MG63 (cell line): ENCODE data around the gene PLXND1. TPM values are rescaled to one million over a fixed set of nuclear protein-coding genes. Genes with fewer than 3 reads are reported as not detected.

Source experiments
- DNase-seq: peaks from one replicate; pipeline ENCODE4 v3.0.0-alpha.2; 2020
- H3K27me3 ChIP-seq: fragments of 250-450 bp; sonication (Bioruptor Pico); 2 replicates; pipeline ENCODE4 v1.5.1; 2020; ENCODE audit warnings: mild to moderate bottlenecking, moderate library complexity
- H3K36me3 ChIP-seq: fragments of 250-450 bp; sonication (Bioruptor Pico); 2 replicates; pipeline ENCODE4 v1.5.1; 2020; ENCODE audit warnings: mild to moderate bottlenecking, moderate library complexity
- H3K4me3 ChIP-seq: fragments of 250-450 bp; sonication (Bioruptor Pico); 2 replicates; pipeline ENCODE4 v1.5.1; 2020; ENCODE audit warnings: mild to moderate bottlenecking, moderate library complexity
- H3K9me3 ChIP-seq: fragments of 250-450 bp; sonication (Bioruptor Pico); 2 replicates; pipeline ENCODE4 v1.5.1; 2020; ENCODE audit warnings: mild to moderate bottlenecking, moderate library complexity
- total RNA-seq: library from RNA; depleted of rRNA; stranded (reverse); fragments of >200 nt; shearing (Covaris generic); gene quantifications from 2 replicates; pipeline ENCODE4 v1.2.3, GENCODE V29; 2014; ENCODE audit warnings: low replicate concordance

PLXND1 gene
- total RNA-seq, 1 experiment from 2014 or later, result 21.9 TPM

- no peaks in the 10 kb centered on the region for H3K27me3 ChIP-seq
- H3K36me3 ChIP-seq, result no peaks in the 10 kb centered on the region
- no peak for DNase-seq
- H3K4me3 ChIP-seq, result no peak overlapping the region
- no peaks in the 10 kb centered on the region for H3K9me3 ChIP-seq
These were observed 62.5 kb downstream of the PLXND1 start for GRCh38 chr3:129543999-129544398.

GRCh38 chr3:129543156-129543790 is 63.2 kb downstream of the PLXND1 start, which contains the start of gene H1-8:
Gene H1-8 (plus strand): TSS chr3:129543175. CDS start chr3:129543219, 44 bp downstream.
- H3K9me3 ChIP-seq, result no peaks in the 10 kb centered on the region
- no peak within 1 kb of the TSS for H3K4me3 ChIP-seq
- H3K36me3 ChIP-seq, result no peaks in the 10 kb centered on the region
- H3K27me3 ChIP-seq, result no peaks in the 10 kb centered on the region
- DNase-seq, result no peak

- H3K27me3 ChIP-seq, result no peaks in the 10 kb centered on the region
- no peak overlapping the region for H3K4me3 ChIP-seq
- no peaks in the 10 kb centered on the region for H3K36me3 ChIP-seq
- no peaks in the 10 kb centered on the region for H3K9me3 ChIP-seq
- DNase-seq, result no peak
These were observed 63.7 kb downstream of the PLXND1 start for GRCh38 chr3:129542747-129543146.

DNA sequence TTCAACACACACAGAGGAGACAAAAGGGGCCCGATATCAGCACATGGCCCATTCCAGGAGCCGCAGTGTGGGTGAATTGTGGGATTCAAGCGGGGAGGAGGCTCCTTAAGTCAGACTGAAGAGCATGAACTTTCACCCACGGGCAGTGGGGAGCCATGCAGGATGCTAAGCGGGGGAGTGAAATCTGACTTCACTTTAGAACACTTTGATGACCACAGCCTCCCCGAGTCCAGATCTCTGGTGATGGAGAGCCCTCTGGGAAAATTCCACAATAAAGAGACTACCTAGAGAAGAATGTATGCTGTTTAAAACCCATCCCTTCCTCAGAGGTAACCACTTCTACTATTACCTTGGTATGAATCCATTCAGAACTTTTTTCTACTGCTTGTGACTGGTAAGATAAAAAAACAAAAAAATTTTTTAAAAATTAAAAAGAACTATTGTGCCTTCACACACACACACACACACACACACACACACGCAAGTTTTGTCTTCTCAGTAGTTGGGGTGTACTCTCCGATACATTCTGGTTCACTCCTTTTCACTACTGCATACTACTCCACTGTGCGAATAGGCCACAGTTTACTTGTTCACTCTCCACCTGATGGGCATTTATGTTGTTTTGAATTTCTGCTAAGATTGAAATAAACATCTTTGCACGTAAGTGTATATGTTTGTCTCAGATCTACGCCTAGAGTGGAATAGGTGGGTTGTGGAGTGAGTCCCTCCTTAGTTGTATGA is 65.5 kb downstream of the PLXND1 start:
- Histone ChIP-seq H3K9me3 (no peaks in the 10 kb centered on the region), H3K4me3 (no peak overlapping the region), H3K27me3 (no peaks in the 10 kb centered on the region), H3K36me3 (no peaks in the 10 kb centered on the region)
- no peak for DNase-seq

- H3K9me3 ChIP-seq, result no peaks in the 10 kb centered on the region
- H3K36me3 ChIP-seq, result no peaks in the 10 kb centered on the region
- no peaks in the 10 kb centered on the region for H3K27me3 ChIP-seq
- H3K4me3 ChIP-seq, result no peak overlapping the region
- no peak for DNase-seq
These were observed 67.3 kb downstream of the PLXND1 start for GRCh38 chr3:129539206-129539605.

GRCh38 chr3:129536804-129537203 is 69.7 kb downstream of the PLXND1 start:
- Histone ChIP-seq H3K4me3 (no peak overlapping the region), H3K27me3 (no peaks in the 10 kb centered on the region), H3K9me3 (no peaks in the 10 kb centered on the region), H3K36me3 (no peaks in the 10 kb centered on the region)
- DNase-seq, result no peak

- no peak for DNase-seq
- no peaks in the 10 kb centered on the region for H3K27me3 ChIP-seq
- H3K9me3 ChIP-seq, result no peaks in the 10 kb centered on the region
- H3K4me3 ChIP-seq, result no peak overlapping the region
- no peaks in the 10 kb centered on the region for H3K36me3 ChIP-seq
These were observed 70.2 kb downstream of the PLXND1 start for GRCh38 chr3:129536374-129536667.

GRCh38 chr3:129535075-129535474 is 71.4 kb downstream of the PLXND1 start:
- no peaks in the 10 kb centered on the region for H3K36me3 ChIP-seq
- H3K4me3 ChIP-seq, result no peak overlapping the region
- no peaks in the 10 kb centered on the region for H3K9me3 ChIP-seq
- no peaks in the 10 kb centered on the region for H3K27me3 ChIP-seq
- DNase-seq, result no peak

DNA sequence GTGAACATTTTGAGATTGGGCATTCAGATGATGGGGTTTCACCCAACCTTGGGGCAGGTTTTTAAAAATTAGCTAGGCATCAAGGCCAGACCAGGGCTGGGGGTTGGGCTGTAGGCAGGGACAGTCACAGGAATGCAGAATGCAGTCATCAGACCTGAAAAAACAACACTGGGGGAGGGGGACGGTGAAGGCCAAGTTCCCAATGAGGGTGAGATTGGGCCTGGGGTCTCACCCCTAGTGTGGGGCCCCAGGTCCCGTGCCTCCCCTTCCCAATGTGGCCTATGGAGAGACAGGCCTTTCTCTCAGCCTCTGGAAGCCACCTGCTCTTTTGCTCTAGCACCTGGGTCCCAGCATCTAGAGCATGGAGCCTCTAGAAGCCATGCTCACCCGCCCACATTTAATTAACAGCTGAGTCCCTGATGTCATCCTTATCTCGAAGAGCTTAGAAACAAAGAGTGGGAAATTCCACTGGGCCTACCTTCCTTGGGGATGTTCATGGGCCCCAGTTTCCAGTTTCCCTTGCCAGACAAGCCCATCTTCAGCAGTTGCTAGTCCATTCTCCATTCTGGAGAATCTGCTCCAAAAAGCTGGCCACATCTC is 71.9 kb downstream of the PLXND1 start:
- Histone ChIP-seq H3K4me3 (no peak overlapping the region), H3K27me3 (no peaks in the 10 kb centered on the region), H3K9me3 (no peaks in the 10 kb centered on the region), H3K36me3 (no peaks in the 10 kb centered on the region)
- DNase-seq, result no peak

- Histone ChIP-seq H3K4me3 (no peak overlapping the region), H3K9me3 (no peaks in the 10 kb centered on the region), H3K27me3 (no peaks in the 10 kb centered on the region), H3K36me3 (no peaks in the 10 kb centered on the region)
- DNase-seq, result no peak
These were observed 73.1 kb downstream of the PLXND1 start for GRCh38 chr3:129533406-129533805.

DNA sequence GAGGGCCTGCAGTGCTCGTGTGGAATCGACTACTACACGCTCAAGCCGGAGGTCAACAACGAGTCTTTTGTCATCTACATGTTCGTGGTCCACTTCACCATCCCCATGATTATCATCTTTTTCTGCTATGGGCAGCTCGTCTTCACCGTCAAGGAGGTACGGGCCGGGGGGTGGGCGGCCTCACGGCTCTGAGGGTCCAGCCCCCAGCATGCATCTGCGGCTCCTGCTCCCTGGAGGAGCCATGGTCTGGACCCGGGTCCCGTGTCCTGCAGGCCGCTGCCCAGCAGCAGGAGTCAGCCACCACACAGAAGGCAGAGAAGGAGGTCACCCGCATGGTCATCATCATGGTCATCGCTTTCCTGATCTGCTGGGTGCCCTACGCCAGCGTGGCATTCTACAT is 74.2 kb downstream of the PLXND1 start:
- Histone ChIP-seq H3K27me3 (no peaks in the 10 kb centered on the region), H3K36me3 (no peaks in the 10 kb centered on the region), H3K4me3 (no peak overlapping the region), H3K9me3 (no peaks in the 10 kb centered on the region)
- DNase-seq, result no peak

DNA sequence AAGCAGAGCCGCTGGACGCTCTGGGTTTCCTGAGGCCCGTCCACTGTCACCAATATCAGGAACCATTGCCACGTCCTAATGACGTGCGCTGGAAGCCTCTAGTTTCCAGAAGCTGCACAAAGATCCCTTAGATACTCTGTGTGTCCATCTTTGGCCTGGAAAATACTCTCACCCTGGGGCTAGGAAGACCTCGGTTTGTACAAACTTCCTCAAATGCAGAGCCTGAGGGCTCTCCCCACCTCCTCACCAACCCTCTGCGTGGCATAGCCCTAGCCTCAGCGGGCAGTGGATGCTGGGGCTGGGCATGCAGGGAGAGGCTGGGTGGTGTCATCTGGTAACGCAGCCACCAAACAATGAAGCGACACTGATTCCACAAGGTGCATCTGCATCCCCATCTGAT is 74.8 kb downstream of the PLXND1 start:
- Histone ChIP-seq H3K9me3 (no peaks in the 10 kb centered on the region), H3K36me3 (no peaks in the 10 kb centered on the region), H3K4me3 (no peak overlapping the region), H3K27me3 (no peaks in the 10 kb centered on the region)
- DNase-seq, result no peak

DNA sequence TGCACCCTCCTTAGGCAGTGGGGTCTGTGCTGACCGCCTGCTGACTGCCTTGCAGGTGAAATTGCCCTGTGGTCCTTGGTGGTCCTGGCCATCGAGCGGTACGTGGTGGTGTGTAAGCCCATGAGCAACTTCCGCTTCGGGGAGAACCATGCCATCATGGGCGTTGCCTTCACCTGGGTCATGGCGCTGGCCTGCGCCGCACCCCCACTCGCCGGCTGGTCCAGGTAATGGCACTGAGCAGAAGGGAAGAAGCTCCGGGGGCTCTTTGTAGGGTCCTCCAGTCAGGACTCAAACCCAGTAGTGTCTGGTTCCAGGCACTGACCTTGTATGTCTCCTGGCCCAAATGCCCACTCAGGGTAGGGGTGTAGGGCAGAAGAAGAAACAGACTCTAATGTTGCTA is 75.7 kb downstream of the PLXND1 start:
- no peaks in the 10 kb centered on the region for H3K36me3 ChIP-seq
- H3K27me3 ChIP-seq, result no peaks in the 10 kb centered on the region
- no peak overlapping the region for H3K4me3 ChIP-seq
- no peak for DNase-seq
- no peaks in the 10 kb centered on the region for H3K9me3 ChIP-seq

- no peaks in the 10 kb centered on the region for H3K9me3 ChIP-seq
- H3K4me3 ChIP-seq, result no peak overlapping the region
- no peaks in the 10 kb centered on the region for H3K27me3 ChIP-seq
- DNase-seq, result no peak
- H3K36me3 ChIP-seq, result no peaks in the 10 kb centered on the region
These were observed 76.2 kb downstream of the PLXND1 start for GRCh38 chr3:129530251-129530791.

DNA sequence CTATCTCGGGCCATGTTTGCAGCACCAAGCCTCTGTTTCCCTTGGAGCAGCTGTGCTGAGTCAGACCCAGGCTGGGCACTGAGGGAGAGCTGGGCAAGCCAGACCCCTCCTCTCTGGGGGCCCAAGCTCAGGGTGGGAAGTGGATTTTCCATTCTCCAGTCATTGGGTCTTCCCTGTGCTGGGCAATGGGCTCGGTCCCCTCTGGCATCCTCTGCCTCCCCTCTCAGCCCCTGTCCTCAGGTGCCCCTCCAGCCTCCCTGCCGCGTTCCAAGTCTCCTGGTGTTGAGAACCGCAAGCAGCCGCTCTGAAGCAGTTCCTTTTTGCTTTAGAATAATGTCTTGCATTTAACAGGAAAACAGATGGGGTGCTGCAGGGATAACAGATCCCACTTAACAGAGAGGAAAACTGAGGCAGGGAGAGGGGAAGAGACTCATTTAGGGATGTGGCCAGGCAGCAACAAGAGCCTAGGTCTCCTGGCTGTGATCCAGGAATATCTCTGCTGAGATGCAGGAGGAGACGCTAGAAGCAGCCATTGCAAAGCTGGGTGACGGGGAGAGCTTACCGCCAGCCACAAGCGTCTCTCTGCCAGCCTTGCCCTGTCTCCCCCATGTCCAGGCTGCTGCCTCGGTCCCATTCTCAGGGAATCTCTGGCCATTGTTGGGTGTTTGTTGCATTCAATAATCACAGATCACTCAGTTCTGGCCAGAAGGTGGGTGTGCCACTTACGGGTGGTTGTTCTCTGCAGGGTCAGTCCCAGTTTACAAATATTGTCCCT is 76.9 kb downstream of the PLXND1 start:
- no peaks in the 10 kb centered on the region for H3K36me3 ChIP-seq
- no peak for DNase-seq

DNA sequence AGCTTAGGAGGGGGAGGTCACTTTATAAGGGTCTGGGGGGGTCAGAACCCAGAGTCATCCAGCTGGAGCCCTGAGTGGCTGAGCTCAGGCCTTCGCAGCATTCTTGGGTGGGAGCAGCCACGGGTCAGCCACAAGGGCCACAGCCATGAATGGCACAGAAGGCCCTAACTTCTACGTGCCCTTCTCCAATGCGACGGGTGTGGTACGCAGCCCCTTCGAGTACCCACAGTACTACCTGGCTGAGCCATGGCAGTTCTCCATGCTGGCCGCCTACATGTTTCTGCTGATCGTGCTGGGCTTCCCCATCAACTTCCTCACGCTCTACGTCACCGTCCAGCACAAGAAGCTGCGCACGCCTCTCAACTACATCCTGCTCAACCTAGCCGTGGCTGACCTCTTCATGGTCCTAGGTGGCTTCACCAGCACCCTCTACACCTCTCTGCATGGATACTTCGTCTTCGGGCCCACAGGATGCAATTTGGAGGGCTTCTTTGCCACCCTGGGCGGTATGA is 77.8 kb downstream of the PLXND1 start, which contains the start of gene RHO:
Gene RHO, plus strand, starts transcription at position 51 of the 512 bp plus-strand sequence. Its CDS starts 95 bp downstream, at position 146.
- DNase-seq, result no peak
- no peaks in the 10 kb centered on the region for H3K9me3 ChIP-seq
- H3K27me3 ChIP-seq, result no peaks in the 10 kb centered on the region
- no peaks in the 10 kb centered on the region for H3K36me3 ChIP-seq
- H3K4me3 ChIP-seq, result no peak within 1 kb of the TSS

More for the DNA sequence above, 76.9 kb downstream of the PLXND1 start:
- Histone ChIP-seq H3K27me3 (no peaks in the 10 kb centered on the region), H3K4me3 (no peak overlapping the region), H3K9me3 (no peaks in the 10 kb centered on the region)

- H3K9me3 ChIP-seq, result no peaks in the 10 kb centered on the region
- H3K4me3 ChIP-seq, result no peak overlapping the region
- H3K27me3 ChIP-seq, result no peaks in the 10 kb centered on the region
- no peaks in the 10 kb centered on the region for H3K36me3 ChIP-seq
- DNase-seq, result no peak
These were observed 79.2 kb downstream of the PLXND1 start for GRCh38 chr3:129527262-129527661.
